OCI-LY3 (cell line): ENCODE data around the gene PTCSC3.

ENCODE experiments used
- EZH2phosphoT487 ChIP-seq: fragments of 200-600 bp; shearing (Covaris generic); IDR thresholded peaks from 2 replicates; pipeline ENCODE4 v1.6.1; 2018; ENCODE audit warnings: antibody characterized with exemption, mixed run types, low read depth
- TF ChIP-seq, protein P1 (sequence below): fragments of 200-600, 300-600 bp; sonication (generic); IDR thresholded peaks from 2 replicates; pipeline ENCODE4 v1.5.1; 2014; ENCODE audit warnings: antibody characterized with exemption, low read length, low read depth

DNA sequence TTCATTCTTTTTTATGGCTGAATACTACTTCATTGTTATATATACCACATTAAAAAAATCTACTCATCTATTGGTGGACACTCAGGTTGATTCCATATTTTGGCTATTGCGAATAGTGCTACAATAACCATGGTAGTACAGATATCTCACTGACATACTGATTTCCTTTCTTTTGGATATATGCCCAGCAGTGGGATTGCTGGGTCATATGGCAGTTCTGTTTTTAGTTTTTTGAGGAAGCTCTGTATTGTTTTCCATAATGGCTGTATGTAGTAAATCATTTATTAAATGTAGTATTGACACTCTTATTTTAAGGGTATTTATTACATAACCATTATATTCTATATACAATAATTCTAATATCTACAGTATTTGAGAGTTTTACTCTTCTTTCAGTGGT is 43.7 kb downstream of the PTCSC3 start:
- TF ChIP-seq, protein P1, sequence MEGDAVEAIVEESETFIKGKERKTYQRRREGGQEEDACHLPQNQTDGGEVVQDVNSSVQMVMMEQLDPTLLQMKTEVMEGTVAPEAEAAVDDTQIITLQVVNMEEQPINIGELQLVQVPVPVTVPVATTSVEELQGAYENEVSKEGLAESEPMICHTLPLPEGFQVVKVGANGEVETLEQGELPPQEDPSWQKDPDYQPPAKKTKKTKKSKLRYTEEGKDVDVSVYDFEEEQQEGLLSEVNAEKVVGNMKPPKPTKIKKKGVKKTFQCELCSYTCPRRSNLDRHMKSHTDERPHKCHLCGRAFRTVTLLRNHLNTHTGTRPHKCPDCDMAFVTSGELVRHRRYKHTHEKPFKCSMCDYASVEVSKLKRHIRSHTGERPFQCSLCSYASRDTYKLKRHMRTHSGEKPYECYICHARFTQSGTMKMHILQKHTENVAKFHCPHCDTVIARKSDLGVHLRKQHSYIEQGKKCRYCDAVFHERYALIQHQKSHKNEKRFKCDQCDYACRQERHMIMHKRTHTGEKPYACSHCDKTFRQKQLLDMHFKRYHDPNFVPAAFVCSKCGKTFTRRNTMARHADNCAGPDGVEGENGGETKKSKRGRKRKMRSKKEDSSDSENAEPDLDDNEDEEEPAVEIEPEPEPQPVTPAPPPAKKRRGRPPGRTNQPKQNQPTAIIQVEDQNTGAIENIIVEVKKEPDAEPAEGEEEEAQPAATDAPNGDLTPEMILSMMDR: no peak
- no peak for TF ChIP-seq EZH2phosphoT487
